A549 (cell line): Measurements from ENCODE around the gene GOLGA6L1.
"Not testable (repeated sequence)": the region's sequence is repeated elsewhere in the genome, so short reads cannot be mapped to it uniquely, and the experiment has no call there.

Source experiments
- CHD4 ChIP-seq: fragments of 200-600 bp; sonication (generic); IDR thresholded peaks from 2 replicates; pipeline ENCODE4 v1.6.1; 2016; ENCODE audit warnings: antibody characterized with exemption, mild to moderate bottlenecking, borderline replicate concordance
- EP300 ChIP-seq, 2 experiments: fragments of >200 bp; sonication (Bioruptor Twin); formaldehyde crosslinking; IDR thresholded peaks; 2 replicates in 1 of 2; 3 replicates in 1 of 2; pipeline ENCODE4 v1.6.1; 2016 to 2017
- JUNB ChIP-seq: fragments of >200 bp; sonication (Bioruptor Twin); formaldehyde crosslinking; IDR thresholded peaks from 2 replicates; pipeline ENCODE4 v1.6.1; 2016
- NR3C1 ChIP-seq: fragments of >200 bp; sonication (Bioruptor Twin); formaldehyde crosslinking; IDR thresholded peaks from 3 replicates; pipeline ENCODE4 v1.6.1; 2017
- POLR2A ChIP-seq: IDR thresholded peaks from 2 replicates; pipeline ENCODE4 v1.6.1; 2012; ENCODE audit warnings: mild to moderate bottlenecking, low read length
- TF ChIP-seq, protein P1 (sequence below): fragments of >200 bp; sonication (Bioruptor Twin); formaldehyde crosslinking; IDR thresholded peaks from 3 replicates; pipeline ENCODE4 v1.5.1; 2016
- TF ChIP-seq, protein P2 (sequence below): IDR thresholded peaks from 2 replicates; pipeline ENCODE4 v1.6.1; 2012
- TF ChIP-seq, protein P3 (sequence below): fragments of >200 bp; sonication (Bioruptor Twin); formaldehyde crosslinking; IDR thresholded peaks from 2 replicates; pipeline ENCODE4 v1.6.1; 2016
- TF ChIP-seq, protein P4 (sequence below): fragments of 250-450 bp; sonication (Bioruptor Pico); IDR thresholded peaks from 2 replicates; pipeline ENCODE4 v1.5.0; 2021; ENCODE audit warnings: mild to moderate bottlenecking, moderate library complexity, borderline replicate concordance

DNA sequence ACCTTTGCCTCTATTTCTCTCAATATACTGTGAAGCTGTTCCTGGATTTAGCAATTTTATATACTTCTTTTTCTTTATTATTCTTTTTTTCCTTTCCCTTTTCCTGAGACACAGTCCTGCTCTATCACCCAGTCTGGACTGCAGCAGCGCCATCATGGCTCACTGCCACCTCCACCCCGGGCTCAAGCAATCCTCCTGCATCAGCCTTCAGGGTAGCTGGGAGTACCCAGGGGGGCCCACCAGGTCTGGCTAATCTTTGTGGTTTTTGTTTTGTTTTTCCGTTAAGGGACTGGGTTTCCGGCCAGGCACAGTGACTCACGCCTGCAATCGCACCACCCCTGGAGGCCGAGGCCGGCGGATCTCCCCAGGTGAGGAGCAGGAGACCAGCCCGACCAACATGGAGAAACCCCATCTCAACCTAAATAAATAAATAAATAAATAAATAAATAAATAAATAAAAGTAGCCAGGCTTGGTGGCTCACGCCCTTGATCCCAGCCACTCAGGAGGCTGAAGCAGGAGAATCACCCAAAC, 38.1 kb upstream of the GOLGA6L1 start:
- TF ChIP-seq NR3C1; JUNB; EP300 (IDR thresholded peaks at IDR 0.05); POLR2A; CHD4: not testable (repeated sequence)
- TF ChIP-seq, protein P1, sequence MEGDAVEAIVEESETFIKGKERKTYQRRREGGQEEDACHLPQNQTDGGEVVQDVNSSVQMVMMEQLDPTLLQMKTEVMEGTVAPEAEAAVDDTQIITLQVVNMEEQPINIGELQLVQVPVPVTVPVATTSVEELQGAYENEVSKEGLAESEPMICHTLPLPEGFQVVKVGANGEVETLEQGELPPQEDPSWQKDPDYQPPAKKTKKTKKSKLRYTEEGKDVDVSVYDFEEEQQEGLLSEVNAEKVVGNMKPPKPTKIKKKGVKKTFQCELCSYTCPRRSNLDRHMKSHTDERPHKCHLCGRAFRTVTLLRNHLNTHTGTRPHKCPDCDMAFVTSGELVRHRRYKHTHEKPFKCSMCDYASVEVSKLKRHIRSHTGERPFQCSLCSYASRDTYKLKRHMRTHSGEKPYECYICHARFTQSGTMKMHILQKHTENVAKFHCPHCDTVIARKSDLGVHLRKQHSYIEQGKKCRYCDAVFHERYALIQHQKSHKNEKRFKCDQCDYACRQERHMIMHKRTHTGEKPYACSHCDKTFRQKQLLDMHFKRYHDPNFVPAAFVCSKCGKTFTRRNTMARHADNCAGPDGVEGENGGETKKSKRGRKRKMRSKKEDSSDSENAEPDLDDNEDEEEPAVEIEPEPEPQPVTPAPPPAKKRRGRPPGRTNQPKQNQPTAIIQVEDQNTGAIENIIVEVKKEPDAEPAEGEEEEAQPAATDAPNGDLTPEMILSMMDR, result not testable (repeated sequence)
- TF ChIP-seq, protein P2, sequence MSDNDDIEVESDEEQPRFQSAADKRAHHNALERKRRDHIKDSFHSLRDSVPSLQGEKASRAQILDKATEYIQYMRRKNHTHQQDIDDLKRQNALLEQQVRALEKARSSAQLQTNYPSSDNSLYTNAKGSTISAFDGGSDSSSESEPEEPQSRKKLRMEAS, result not testable (repeated sequence)
- TF ChIP-seq, protein P3, sequence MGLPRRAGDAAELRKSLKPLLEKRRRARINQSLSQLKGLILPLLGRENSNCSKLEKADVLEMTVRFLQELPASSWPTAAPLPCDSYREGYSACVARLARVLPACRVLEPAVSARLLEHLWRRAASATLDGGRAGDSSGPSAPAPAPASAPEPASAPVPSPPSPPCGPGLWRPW, result not testable (repeated sequence)
- TF ChIP-seq, protein P4, sequence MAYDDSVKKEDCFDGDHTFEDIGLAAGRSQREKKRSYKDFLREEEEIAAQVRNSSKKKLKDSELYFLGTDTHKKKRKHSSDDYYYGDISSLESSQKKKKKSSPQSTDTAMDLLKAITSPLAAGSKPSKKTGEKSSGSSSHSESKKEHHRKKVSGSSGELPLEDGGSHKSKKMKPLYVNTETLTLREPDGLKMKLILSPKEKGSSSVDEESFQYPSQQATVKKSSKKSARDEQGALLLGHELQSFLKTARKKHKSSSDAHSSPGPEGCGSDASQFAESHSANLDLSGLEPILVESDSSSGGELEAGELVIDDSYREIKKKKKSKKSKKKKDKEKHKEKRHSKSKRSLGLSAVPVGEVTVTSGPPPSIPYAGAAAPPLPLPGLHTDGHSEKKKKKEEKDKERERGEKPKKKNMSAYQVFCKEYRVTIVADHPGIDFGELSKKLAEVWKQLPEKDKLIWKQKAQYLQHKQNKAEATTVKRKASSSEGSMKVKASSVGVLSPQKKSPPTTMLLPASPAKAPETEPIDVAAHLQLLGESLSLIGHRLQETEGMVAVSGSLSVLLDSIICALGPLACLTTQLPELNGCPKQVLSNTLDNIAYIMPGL, result not testable (repeated sequence)
